GM12891 (cell line): Measurements from ENCODE around the gene EYA3.

Experiments used
- POLR2A ChIP-seq: IDR thresholded peaks from 2 replicates; pipeline ENCODE4 v1.6.1; 2011; ENCODE audit warnings: low read depth, low read length, control low read depth
- POLR2AphosphoS5 ChIP-seq: IDR thresholded peaks from 2 replicates; pipeline ENCODE4 v1.6.1; 2011; ENCODE audit warnings: low read depth, low read length, control low read depth
- POU2F2 ChIP-seq: IDR thresholded peaks from 2 replicates; pipeline ENCODE4 v1.6.1; 2011; ENCODE audit warnings: low read depth, mild to moderate bottlenecking, control low read depth, low read length, moderate library complexity
- TAF1 ChIP-seq: IDR thresholded peaks from 2 replicates; pipeline ENCODE4 v1.6.1; 2011; ENCODE audit warnings: low read depth, low read length, control low read depth

DNA sequence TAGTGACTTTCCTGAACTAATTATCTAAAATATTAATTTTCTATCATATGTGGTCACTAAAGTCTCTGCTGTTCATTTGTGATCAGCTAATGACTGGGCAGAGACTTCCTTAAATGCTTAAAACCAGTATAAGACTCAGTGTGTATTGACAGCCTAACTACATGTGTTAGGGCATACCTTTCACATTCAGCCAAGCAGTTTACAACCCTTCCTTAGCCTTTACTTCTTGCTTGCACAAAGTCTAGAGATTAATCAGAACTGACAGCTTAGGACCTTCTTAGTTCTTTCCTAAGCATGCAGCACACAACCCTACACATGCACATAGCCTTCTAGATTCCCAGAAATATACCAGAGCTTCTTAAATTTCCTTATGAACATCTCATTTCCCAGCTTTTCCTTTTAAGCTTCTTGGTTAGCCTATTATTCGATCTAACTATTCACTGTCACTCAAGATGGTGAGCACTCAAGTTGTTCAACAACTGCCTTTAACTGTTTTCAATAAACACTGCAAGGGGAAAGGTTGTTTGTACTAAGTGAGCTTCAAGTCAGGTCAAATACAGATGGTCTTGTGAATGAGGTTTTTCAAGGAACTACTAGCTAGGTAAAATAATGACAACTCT lies 13.4 kb downstream of the EYA3 start:
- TF ChIP-seq POLR2A (no peak), POLR2AphosphoS5 (no peak), POU2F2 (no peak), TAF1 (no peak)
